Natural killer cell treated with Interleukin-12 subunit alpha and Interleukin-12 subunit beta and Interleukin-15 and Interleukin-18, amount 100 ng/mL, for 72 hours (primary cell): ENCODE measurements around the gene PNLIPRP1. TPM values are rescaled to one million over a fixed set of nuclear protein-coding genes. Genes with fewer than 3 reads are reported as not detected.

Experiments
- ATAC-seq, 2 donors: fragments of 150-1000 bp; cut with Tn5 transposase in 1 of 2; sonication (Bioruptor Pico), chemical (Tn5 transposase) in 1 of 2; 2 replicates each; pipeline ENCODE4 v1.10.0; 2021
- DNase-seq: peaks from one replicate; pipeline ENCODE4 v3.0.0; 2022; ENCODE audit warnings: low spot score
- H3K27ac Mint-ChIP-seq, 2 donors: 1 replicate in 1 of 2; 2 replicates in 1 of 2; pipeline ENCODE4 v1.8.0; 2022; ENCODE audit warnings: mixed read lengths in 2 of 2, mild to moderate bottlenecking in 1 of 2, moderate library complexity in 1 of 2
- H3K27me3 Mint-ChIP-seq, 2 donors: 1 replicate in 1 of 2; 2 replicates in 1 of 2; pipeline ENCODE4 v1.8.0; 2022; ENCODE audit warnings: mixed read lengths in 2 of 2
- H3K36me3 Mint-ChIP-seq: one replicate; pipeline ENCODE4 v1.8.0; 2022; ENCODE audit warnings: mixed read lengths
- H3K4me1 Mint-ChIP-seq, 2 donors: 1 replicate in 1 of 2; 2 replicates in 1 of 2; pipeline ENCODE4 v1.8.0; 2022; ENCODE audit warnings: low read depth in 2 of 2, mixed read lengths in 2 of 2, mild to moderate bottlenecking in 1 of 2
- H3K4me3 Mint-ChIP-seq: one replicate; pipeline ENCODE4 v1.8.0; 2022; ENCODE audit warnings: mixed read lengths
- H3K9me3 Mint-ChIP-seq: 2 replicates; pipeline ENCODE4 v1.8.0; 2022; ENCODE audit warnings: mixed read lengths
- total RNA-seq, 2 donors: library from RNA; stranded (reverse); gene quantifications; one replicate each; pipeline ENCODE4 v1.2.3, GENCODE V29; 2022

The PNLIPRP1 gene
- total RNA-seq, 2 donors from 2014 or later = not detected

DNA sequence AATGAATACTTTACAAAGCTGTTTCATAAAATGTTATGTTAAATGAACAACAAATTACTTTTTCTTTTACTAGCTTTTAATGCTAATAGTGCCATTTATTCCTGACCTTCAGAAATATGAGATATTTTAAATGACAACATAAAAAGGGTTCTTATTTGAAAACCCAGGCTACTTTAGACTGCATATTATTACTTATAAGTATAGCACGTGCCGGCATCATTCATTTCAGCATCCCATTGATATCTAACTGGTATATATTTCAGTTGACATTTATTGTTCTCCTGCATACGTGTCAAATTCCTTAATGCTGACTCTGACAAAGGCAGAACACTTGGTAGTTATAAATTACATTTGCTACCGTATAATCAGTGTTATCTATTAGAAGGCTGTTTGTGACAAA is 65.3 kb downstream of the PNLIPRP1 start:
- Mint-ChIP-seq H3K9me3 (peaks cover 4% of the 10 kb centered on the region), H3K27ac (no peak overlapping the region), H3K36me3 (no peaks in the 10 kb centered on the region), H3K4me3 (no peak overlapping the region), H3K27me3 (peaks cover 0 to 16% of the 10 kb centered on the region in 2 donors), H3K4me1 (no peaks in the 10 kb centered on the region)
- ATAC-seq (no peak), DNase-seq (no peak)

DNA sequence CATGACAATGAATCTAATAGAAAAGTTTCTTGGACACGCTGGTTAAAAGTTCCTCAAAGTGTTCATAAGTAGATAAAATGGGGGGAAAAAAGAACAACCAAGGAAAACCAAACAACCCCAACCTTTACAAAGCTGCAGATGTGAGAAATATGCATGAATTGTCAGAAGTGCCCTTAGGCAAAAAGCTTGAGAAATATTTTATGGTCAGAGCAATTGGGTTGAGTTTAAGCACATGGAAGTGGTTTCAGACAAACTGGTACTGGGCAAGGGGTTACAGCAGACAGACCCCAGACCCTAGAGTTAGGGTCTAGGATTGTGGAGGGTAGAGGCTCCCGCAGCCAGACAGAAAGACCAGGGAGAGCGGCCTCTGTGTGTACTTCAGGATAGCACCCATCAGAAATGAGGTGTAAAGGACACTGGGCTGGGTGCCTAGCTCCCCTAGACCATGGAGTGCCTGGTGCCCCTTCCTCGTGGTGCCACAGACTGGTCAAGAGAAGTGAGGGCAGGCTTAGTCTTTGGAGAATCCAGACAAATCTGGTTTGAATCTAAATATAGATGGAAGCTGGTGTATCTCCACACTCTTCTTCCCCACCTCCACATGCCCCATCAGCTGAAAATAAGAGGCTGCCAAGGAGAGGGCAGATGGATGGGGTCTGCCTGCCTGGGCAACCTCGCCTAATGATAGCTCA is 67.2 kb downstream of the PNLIPRP1 start:
- DNase-seq = no peak
- Mint-ChIP-seq H3K9me3 (no peaks in the 10 kb centered on the region), H3K27ac (no peak overlapping the region), H3K27me3 (peaks cover 0 to 16% of the 10 kb centered on the region in 2 donors), H3K4me3 (no peak overlapping the region), H3K36me3 (no peaks in the 10 kb centered on the region), H3K4me1 (no peaks in the 10 kb centered on the region)
- ATAC-seq = no peak

Other genes with a start within 250 kb of the PNLIPRP1 start
- not detected for gene PNLIPRP3, start 163.1 kb upstream of the PNLIPRP1 start, total RNA-seq
- not detected for gene PNLIP, start 45.0 kb upstream of the PNLIPRP1 start, total RNA-seq
- gene PNLIPRP2, start 30.0 kb downstream of the PNLIPRP1 start, total RNA-seq = not detected
- gene HSPA12A, start 151.6 kb downstream of the PNLIPRP1 start, total RNA-seq = under 1 TPM in 1 of 2 donors, not detected in 1; 0.08 TPM